OCI-LY1 (cell line): ENCODE data around the gene FCAMR.
A peak's percentile ranks its signal among the peaks of the same experiment; 100 is the strongest.
"Not testable (repeated sequence)": the region's sequence is repeated elsewhere in the genome, so short reads cannot be mapped to it uniquely, and the experiment has no call there.

Source experiments
- H2AFZ ChIP-seq: fragments of 200-600 bp; sonication (generic), shearing (Covaris generic); 2 replicates; pipeline ENCODE4 v1.6.0; 2014; ENCODE audit warnings: antibody characterized with exemption, mild to moderate bottlenecking, low read length
- H3F3A ChIP-seq: fragments of 200-600 bp; sonication (generic), shearing (Covaris generic); 2 replicates; pipeline ENCODE4 v1.6.0; 2014; ENCODE audit warnings: mild to moderate bottlenecking, antibody characterized with exemption, low read length, moderate library complexity; ENCODE audit not compliant: insufficient read depth
- H3K27ac ChIP-seq: fragments of 200-600 bp; sonication (generic); 2 replicates; pipeline ENCODE4 v1.5.1; 2014; ENCODE audit warnings: low read length, mixed run types, mild to moderate bottlenecking, low read depth; ENCODE audit not compliant: poor library complexity, severe bottlenecking
- H3K27me3 ChIP-seq: fragments of 200-600 bp; sonication (generic); 2 replicates; pipeline ENCODE4 v1.6.0; 2014; ENCODE audit warnings: antibody characterized with exemption, mild to moderate bottlenecking, low read length, moderate library complexity; ENCODE audit not compliant: insufficient read depth
- H3K36me3 ChIP-seq: fragments of 200-600 bp; sonication (generic); 2 replicates; pipeline ENCODE4 v1.6.1; 2014; ENCODE audit warnings: mild to moderate bottlenecking, antibody characterized with exemption, low read length, moderate library complexity, mixed read lengths; ENCODE audit not compliant: insufficient read depth
- H3K4me1 ChIP-seq: fragments of 200-600 bp; sonication (generic); 2 replicates; pipeline ENCODE4 v1.5.1; 2014; ENCODE audit warnings: mild to moderate bottlenecking, low read length, moderate library complexity; ENCODE audit not compliant: insufficient read depth, severe bottlenecking
- H3K4me2 ChIP-seq: fragments of 200-600 bp; sonication (generic), shearing (Covaris generic); 2 replicates; pipeline ENCODE4 v1.6.1; 2014; ENCODE audit warnings: low read length
- H3K4me3 ChIP-seq: fragments of 200-600 bp; sonication (generic); 2 replicates; pipeline ENCODE4 v1.5.1; 2014; ENCODE audit warnings: low read length, low read depth, mild to moderate bottlenecking, mixed read lengths; ENCODE audit not compliant: poor library complexity, severe bottlenecking
- H3K79me2 ChIP-seq: fragments of 200-600 bp; shearing (Covaris generic); 2 replicates; pipeline ENCODE4 v1.6.1; 2016; ENCODE audit warnings: mixed run types, low read length, mixed read lengths; ENCODE audit not compliant: insufficient read depth
- H3K9ac ChIP-seq: fragments of 200-600 bp; sonication (generic), shearing (Covaris generic); 2 replicates; pipeline ENCODE4 v1.6.1; 2014; ENCODE audit warnings: mild to moderate bottlenecking, low read length, mixed read lengths
- H3K9me2 ChIP-seq: fragments of 200-600 bp; sonication (generic), shearing (Covaris generic); 2 replicates; pipeline ENCODE4 v1.6.1; 2014; ENCODE audit warnings: low read depth, mild to moderate bottlenecking, low read length, mixed read lengths
- H3K9me3 ChIP-seq: fragments of 200-600 bp; shearing (Covaris generic); 2 replicates; pipeline ENCODE4 v1.6.1; 2014; ENCODE audit warnings: low read length, mixed read lengths
- H4K20me1 ChIP-seq: fragments of 200-600 bp; sonication (generic), shearing (Covaris generic); 2 replicates; pipeline ENCODE4 v1.6.0; 2016; ENCODE audit warnings: mild to moderate bottlenecking, low read length; ENCODE audit not compliant: insufficient read depth
- EZH2 ChIP-seq: fragments of 200-600 bp; sonication (generic), shearing (Covaris generic); IDR thresholded peaks from 2 replicates; pipeline ENCODE4 v1.8.0; 2017; ENCODE audit warnings: borderline replicate concordance, mixed run types, mild to moderate bottlenecking, antibody characterized with exemption, low read length, moderate library complexity, mixed read lengths
- TF ChIP-seq, protein P1 (sequence below): fragments of 200-600 bp; sonication (generic), shearing (Covaris generic); IDR thresholded peaks from 2 replicates; pipeline ENCODE4 v1.5.1; 2017; ENCODE audit warnings: mild to moderate bottlenecking, antibody characterized with exemption, low read length, moderate library complexity, mixed read lengths

Gene FCAMR

DNA sequence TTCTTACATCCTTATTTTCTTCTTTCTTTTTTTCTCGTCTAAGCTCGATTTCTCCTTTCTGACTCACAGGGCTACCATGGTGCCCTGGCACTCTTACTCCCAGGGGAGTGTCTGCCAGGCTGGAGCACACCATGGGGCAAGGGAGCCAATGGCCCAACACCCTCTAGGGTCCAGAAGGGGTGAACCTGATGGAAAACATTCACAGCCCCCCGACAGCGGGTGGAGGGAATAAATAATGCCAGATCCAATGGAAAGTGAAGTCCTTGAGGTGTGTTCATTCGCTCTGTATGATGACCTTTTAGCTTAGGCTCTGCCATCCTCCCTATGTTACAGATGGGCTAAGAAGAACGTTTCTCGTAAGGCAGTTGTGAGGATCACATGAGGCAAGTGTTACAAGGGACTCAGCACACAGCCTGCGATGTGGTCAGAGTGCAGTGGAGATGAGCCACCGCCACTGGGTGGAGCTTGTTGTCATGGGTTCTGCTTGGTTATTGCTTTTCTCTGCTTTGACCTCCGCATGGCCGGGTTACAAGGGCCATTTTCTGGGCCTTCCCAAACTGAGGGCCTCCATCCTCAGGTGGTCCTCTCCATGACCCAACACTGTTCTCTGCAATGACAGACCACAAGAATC is 45.0 kb downstream of the FCAMR start:
- Histone ChIP-seq H3K4me1 (peaks cover 50% of the 10 kb centered on the region), H3K27ac (peak overlapping the region; percentile 93), H3K4me2 (peak overlapping the region; percentile 40)

DNA sequence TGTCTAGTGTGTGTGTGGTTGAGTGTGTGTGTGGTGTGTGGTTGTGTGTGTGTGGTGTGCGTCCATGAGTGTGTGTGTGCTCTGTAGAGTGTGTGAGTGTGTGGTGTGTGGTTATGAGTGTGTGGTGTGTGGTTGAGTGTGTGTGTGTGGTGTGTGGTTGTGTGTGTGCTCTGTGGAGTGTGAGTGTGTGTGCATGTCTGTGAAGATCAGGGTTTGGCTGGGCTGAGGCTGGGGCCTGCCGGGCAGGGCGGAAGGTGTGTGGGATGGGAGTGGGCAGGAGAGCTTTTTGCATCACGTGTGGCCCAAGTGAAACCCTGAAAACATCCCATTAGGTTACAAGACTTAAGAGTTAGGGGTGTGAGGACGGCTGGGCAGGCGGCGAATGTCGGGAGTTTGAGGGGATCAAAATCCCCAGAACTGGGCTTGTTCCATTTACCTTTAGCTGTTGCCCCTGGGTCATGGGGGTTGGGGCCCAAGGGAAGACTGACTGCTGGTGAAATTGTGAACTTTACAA is 45.6 kb downstream of the FCAMR start:
- no peaks in the 10 kb centered on the region for H3K27me3 ChIP-seq
- TF ChIP-seq, protein P1, sequence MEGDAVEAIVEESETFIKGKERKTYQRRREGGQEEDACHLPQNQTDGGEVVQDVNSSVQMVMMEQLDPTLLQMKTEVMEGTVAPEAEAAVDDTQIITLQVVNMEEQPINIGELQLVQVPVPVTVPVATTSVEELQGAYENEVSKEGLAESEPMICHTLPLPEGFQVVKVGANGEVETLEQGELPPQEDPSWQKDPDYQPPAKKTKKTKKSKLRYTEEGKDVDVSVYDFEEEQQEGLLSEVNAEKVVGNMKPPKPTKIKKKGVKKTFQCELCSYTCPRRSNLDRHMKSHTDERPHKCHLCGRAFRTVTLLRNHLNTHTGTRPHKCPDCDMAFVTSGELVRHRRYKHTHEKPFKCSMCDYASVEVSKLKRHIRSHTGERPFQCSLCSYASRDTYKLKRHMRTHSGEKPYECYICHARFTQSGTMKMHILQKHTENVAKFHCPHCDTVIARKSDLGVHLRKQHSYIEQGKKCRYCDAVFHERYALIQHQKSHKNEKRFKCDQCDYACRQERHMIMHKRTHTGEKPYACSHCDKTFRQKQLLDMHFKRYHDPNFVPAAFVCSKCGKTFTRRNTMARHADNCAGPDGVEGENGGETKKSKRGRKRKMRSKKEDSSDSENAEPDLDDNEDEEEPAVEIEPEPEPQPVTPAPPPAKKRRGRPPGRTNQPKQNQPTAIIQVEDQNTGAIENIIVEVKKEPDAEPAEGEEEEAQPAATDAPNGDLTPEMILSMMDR, result no peak
- TF ChIP-seq EZH2, result no peak
- H3K9me3 ChIP-seq, result no peaks in the 10 kb centered on the region
- no peaks in the 10 kb centered on the region for H3K36me3 ChIP-seq
- H4K20me1 ChIP-seq, result no peaks in the 10 kb centered on the region
- peak overlapping the region; percentile 40 for H3K4me2 ChIP-seq
- H2AFZ ChIP-seq, result no peak overlapping the region
- H3K4me1 ChIP-seq, result peaks cover 44% of the 10 kb centered on the region
- no peak overlapping the region; the same call in 1 of the 2 replicates for H3K9ac ChIP-seq
- peak overlapping the region; percentile 93 for H3K27ac ChIP-seq
- no peaks in the 10 kb centered on the region for H3K79me2 ChIP-seq
- no peaks in the 10 kb centered on the region; the same call in 1 of the 2 replicates for H3F3A ChIP-seq
- no peaks in the 10 kb centered on the region for H3K9me2 ChIP-seq
- H3K4me3 ChIP-seq, result no peak overlapping the region

More for the DNA sequence above, 45.0 kb downstream of the FCAMR start:
- no peaks in the 10 kb centered on the region for H3K9me2 ChIP-seq
- no peaks in the 10 kb centered on the region for H3K79me2 ChIP-seq
- no peak overlapping the region; the same call in 1 of the 2 replicates for H3K9ac ChIP-seq
- no peak overlapping the region for H2AFZ ChIP-seq
- H4K20me1 ChIP-seq, result no peaks in the 10 kb centered on the region
- H3F3A ChIP-seq, result no peaks in the 10 kb centered on the region; the same call in 1 of the 2 replicates
- TF ChIP-seq EZH2, result no peak
- TF ChIP-seq, protein P1, result 0 out of 2 replicates have a peak, but pooled peaks have one; percentile 32
- H3K9me3 ChIP-seq, result no peaks in the 10 kb centered on the region
- H3K4me3 ChIP-seq, result no peak overlapping the region
- H3K36me3 ChIP-seq, result no peaks in the 10 kb centered on the region
- no peaks in the 10 kb centered on the region for H3K27me3 ChIP-seq

DNA sequence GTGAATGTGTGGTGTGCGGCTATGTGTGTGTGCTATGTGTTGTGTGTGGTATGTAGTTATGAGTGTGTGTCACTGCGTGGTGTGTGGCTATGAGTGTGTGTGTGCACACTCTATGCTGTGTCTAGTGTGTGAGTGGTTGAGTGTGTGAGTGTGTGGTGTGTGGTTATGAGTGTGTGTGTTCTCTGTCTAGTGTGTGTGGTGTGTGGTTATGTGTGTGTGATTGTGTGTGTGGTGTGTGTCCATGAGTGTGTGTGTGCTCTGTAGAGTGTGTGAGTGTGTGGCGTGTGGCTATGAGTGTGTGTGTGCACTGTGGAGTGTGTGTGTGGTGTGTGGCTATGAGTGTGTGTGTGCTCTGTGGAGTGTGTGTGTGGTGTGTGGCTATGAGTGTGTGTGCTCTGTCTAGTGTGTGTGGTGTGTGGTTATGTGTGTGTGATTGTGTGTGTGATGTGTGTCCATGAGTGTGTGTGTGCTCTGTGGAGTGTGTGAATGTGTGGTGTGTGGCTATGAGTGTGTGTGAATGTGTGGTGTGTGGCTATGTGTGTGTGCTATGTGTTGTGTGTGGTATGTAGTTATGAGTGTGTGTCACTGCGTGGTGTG is 46.2 kb downstream of the FCAMR start:
- not testable (repeated sequence) for H3F3A ChIP-seq, H4K20me1 ChIP-seq, H3K4me3 ChIP-seq, H3K79me2 ChIP-seq, H3K27me3 ChIP-seq, H3K9ac ChIP-seq, H3K36me3 ChIP-seq, H3K9me3 ChIP-seq, H3K9me2 ChIP-seq, H2AFZ ChIP-seq
- peaks cover 42% of the 10 kb centered on the region for H3K4me1 ChIP-seq
- peak overlapping the region; percentile 93 for H3K27ac ChIP-seq
- H3K4me2 ChIP-seq, result peak overlapping the region; percentile 40; the same call in 1 of the 2 replicates
